SK-MEL-5 (cell line): ENCODE measurements around the gene MGLL. TPM values are rescaled to one million over a fixed set of nuclear protein-coding genes. Genes with fewer than 3 reads are reported as not detected.

Experiments used
- DNase-seq: peaks from one replicate; pipeline ENCODE4 v3.0.0-alpha.2; 2016; ENCODE audit warnings: low read depth, low spot score
- in situ Hi-C: cut with HindIII; loops from 2 replicates; pipeline ENCODE4 v1.10.0; 2016; ENCODE audit warnings: low sequenced_read_pairs, high pct_unique_total_duplicates, low pct_unique_long_range_greater_than_20kb
- total RNA-seq: library from RNA; depleted of rRNA; stranded (reverse); fragments of >200 nt; shearing (Covaris generic); gene quantifications from 2 replicates; pipeline ENCODE4 v1.2.3, GENCODE V29; 2014

Gene MGLL
- total RNA-seq, 1 experiment from 2014 or later: 3.2 TPM

GRCh38 chr3:127844326-127844942 lies 22.1 kb upstream of the MGLL start:
- DNase-seq: no peak
- in situ Hi-C loops: no loop called here

DNA sequence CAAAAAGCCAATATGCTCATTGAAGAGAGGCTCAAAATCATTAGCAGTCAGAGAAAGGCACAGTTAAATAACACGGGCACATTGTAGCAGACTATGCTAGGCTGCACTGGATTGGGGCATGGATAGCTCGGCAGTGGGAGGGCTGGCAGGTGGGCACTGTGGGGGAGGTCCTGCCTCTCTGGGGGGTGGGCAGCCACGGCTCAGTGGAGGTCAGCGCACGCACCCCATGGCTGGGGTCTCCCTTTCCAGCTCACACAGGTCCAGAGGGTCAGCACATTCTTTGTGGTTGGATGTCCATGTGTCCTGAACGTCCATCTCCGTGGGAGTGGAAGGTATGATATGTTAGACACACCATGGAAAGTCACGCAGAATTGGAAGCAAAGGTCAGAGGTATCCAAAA lies 18.4 kb upstream of the MGLL start:
- in situ Hi-C loops: no loop called here
- DNase-seq: no peak

GRCh38 chr3:127839099-127839498 lies 16.8 kb upstream of the MGLL start:
- in situ Hi-C loops: no loop called here
- DNase-seq: no peak

- in situ Hi-C loops: no loop called here
- DNase-seq: no peak
These were observed 13.9 kb upstream of the MGLL start for GRCh38 chr3:127835993-127836882.

DNA sequence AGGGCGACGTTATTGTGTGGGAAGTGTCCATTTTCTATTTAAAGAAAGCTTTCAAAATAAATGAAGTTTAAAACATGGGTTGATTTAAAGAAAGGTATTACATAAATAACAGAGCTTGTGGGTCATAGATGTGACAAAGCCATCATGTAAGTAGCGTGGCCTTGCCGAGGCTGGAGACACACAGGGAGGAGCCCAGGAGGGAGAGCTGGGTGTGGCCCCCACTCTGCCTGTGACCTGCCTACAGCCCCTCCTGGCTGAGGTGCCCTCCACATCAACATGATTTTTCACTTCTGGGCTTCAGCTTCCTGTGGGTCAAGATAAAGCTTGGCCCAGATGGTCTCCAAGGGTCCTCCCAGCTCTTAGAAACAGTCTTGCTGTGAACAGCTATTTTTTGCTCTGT lies 12.5 kb upstream of the MGLL start:
- in situ Hi-C loops: no loop called here
- no peak for DNase-seq

DNA sequence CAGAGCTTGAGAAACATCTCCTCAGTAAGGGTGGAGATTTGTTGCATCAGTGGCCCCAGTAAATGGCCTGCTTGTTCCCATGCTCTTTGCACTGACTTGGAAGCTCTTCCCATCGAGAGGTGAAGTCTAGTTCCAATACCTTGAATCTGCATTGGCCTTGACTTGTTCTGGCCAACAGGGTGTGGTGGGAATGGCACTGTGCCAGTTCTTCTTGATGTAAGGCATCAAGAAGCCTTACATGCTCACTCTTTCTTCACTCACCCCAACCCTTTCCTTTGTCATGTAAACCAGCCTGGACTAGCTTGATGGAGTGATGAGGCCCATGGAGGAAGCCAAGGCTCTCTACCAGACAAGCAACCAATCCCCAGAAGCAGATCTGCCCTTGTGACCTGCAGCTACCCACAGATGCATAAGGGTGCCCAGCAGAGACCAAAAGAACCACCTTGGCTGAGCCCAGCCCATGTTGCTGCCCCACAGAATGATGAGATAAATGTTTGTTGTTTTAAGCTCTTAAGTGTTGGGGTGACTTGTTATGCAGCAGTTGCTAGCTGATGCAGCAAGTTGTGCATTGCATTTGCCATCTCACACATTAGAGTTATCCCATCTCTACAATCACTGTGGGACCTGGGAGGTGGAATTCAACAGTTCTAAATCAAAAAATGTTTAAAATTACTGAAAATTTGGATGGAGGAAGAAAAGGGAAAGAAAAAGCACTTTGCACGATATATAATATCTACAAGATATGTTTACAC lies 11.1 kb upstream of the MGLL start:
- in situ Hi-C loops: no loop called here
- DNase-seq: no peak

GRCh38 chr3:127831723-127832172 lies 9.4 kb upstream of the MGLL start:
- peak; percentile 65 for DNase-seq
- in situ Hi-C loops: no loop called here

DNA sequence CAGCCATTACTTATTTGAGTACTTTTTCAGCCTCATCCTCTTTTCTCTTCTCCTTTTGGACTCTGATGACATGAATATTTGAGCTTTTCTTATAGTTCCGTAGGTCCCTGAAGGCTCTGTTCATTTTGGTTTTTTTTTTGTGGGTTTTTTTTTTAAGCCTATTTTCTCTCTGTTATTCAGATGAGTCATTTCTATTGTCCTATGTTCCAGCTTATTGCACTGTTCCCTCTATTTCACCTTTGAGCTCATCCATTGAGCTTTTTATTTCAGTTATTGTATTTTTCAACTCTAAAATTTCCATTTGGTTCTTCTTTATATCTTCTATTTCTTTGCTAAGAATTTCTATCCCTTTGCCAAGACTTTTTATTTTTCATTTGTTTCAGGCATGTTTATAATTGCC lies 7.2 kb upstream of the MGLL start:
- DNase-seq: no peak
- in situ Hi-C loops: no loop called here

GRCh38 chr3:127827808-127828207 lies 5.5 kb upstream of the MGLL start:
- in situ Hi-C loops: no loop called here
- DNase-seq: no peak

GRCh38 chr3:127825756-127826155 lies 3.4 kb upstream of the MGLL start:
- in situ Hi-C loops: no loop called here
- DNase-seq: no peak

DNA sequence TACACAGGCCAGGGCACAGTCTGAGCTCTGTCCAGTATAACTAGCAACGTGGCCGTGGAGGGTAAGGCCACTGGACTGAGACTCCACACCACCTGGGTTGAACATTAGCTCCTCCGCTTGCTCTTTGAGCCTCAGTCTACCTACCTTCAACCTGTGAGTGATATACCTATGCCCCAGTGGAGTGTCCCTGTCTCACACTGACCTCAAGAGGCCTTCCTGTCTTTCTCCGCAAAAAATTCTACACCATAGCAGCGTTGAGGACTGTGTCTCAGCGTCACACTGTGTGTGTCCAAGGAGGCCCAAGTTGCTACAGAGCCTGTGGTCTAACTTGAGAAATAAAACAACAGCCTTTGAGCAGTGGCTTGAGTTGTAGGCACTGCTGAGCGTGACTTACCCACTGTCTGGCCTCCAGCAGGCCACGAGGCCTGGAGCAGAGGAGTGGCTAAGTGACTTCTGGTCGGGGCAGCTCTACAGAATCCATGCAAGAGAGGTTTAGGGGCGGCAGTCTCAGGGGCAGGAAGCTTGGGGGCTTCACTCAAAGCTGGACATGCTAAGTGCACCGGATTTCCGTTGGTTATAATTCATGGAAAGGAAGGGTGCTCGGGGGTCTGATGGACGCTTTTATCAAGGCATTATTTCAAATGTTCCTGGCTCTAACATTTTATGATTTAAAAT lies 2.0 kb upstream of the MGLL start:
- DNase-seq: no peak
- in situ Hi-C loops: no loop called here

DNA sequence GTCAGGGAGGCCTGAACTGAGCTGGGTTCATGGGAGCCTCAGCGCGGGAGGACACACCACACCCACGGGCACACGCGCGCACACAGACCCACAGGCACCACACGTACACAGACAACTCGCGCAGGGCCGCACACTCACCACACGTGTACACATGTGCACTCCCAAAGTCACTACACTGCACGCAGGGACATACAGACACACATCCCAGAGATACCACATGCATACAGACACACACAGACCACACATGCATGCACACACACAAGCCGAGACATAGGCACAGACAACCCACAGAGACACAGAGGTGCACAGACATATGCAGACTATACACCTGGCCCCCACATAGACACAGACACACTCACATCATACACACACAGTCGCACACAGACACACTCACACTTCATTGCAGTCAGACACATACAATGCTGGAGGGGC lies 1.1 kb upstream of the MGLL start:
- DNase-seq: no peak
- in situ Hi-C loops: no loop called here

DNA sequence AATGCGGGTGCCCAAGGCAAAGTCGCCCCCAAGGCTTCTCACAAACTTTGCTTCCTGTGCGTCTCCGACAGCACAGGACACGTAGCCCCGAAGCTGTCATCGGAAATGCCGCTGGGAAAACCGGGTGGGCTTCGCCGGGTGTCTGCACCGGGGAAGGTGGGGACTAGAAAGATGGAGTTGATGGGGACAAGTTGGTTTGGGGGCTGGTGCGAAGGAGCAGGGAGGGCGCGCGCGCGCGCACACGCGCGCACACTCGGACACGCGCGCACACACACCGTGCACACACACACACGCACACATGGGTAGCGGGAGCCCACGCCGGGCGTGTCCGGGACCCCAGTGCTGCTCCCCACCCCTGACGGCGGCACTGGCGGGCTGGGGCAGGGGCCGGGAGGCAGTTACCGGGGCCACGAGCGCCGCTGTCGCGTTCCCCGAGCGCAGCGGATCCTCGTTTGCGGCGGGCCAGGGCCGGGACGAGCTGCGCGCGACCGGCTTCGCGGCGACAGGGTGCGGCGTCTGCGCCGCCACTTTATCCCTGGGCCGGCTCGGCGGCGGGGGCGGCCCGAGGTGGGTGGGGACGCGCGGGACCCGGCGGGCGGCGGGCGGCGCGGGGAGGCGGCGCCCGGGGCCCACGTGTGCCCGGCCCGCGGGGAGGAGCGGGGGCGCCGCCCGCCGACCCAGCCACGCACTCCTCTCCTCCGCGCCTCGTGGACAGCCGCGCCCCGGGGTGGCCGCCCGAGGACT lies 539 bp upstream of the MGLL start:
- in situ Hi-C loops: no loop called here
- no peak for DNase-seq

DNA sequence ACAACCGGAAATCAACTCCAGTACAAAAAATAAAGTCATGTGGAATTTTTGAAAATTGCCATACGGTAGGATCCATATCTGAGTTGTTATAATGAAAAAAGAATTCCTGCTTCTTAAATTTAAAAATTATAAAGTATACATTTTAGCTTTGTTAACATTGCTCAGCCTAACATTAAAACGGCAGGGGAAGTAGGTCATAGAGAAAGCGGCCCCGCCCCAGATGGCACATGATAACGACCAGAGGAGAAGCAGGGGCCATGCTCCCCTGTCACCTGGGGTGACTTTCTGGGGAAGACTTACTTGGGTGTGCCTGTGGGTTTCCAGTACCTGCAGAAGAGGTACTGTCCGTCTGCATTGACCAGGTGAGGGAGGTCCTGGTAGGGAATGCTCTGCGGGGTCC lies 921 bp downstream of the MGLL start:
- in situ Hi-C loops: no loop called here

GRCh38 chr3:127820826-127821313 lies 1.4 kb downstream of the MGLL start:
- in situ Hi-C loops: no loop called here
- no peak for DNase-seq

More for the DNA sequence above, 921 bp downstream of the MGLL start:
- DNase-seq: no peak

GRCh38 chr3:127820221-127820825 lies 2.0 kb downstream of the MGLL start:
- in situ Hi-C loops: no loop called here
- peak; percentile 10 for DNase-seq

GRCh38 chr3:127819656-127820055 lies 2.7 kb downstream of the MGLL start:
- DNase-seq: no peak
- in situ Hi-C loops: no loop called here
